Kidney (tissue), 14 donors: Measurements from ENCODE around the gene ATP8A2. TPM values are rescaled to one million over a fixed set of nuclear protein-coding genes. Genes with fewer than 3 reads are reported as not detected.

Source experiments
- DNase-seq, 5 donors: peaks; one replicate each; pipeline ENCODE4 v3.0.0-alpha.2; 2013 to 2020
- FAIRE-seq: peaks from 2 replicates; lab custom pipeline; 2012; peaks lifted over from hg19 to GRCh38; lab: Jason Lieb, UNC
- H3K27ac ChIP-seq, 2 donors: one replicate each; pipeline ENCODE4 v1.7.0; 2013; ENCODE audit warnings: low read depth in 2 of 2, low read length in 2 of 2, inconsistent platforms in 1 of 2
- H3K27me3 ChIP-seq: one replicate; pipeline ENCODE4 v1.7.1; 2013; ENCODE audit warnings: low read length, inconsistent platforms; ENCODE audit not compliant: control insufficient read depth, insufficient read depth
- H3K36me3 ChIP-seq, 3 donors: one replicate each; pipeline versions ENCODE4 v1.7.0 to v1.7.1; 2013; ENCODE audit warnings: low read length in 3 of 3, control low read depth in 1 of 3, inconsistent platforms in 1 of 3; ENCODE audit not compliant: insufficient read depth in 3 of 3, control insufficient read depth in 2 of 3
- H3K4me1 ChIP-seq, 3 donors: one replicate each; pipeline versions ENCODE4 v1.7.0 to v1.7.1; 2013; ENCODE audit warnings: low read length in 3 of 3, inconsistent platforms in 1 of 3, low read depth in 1 of 3; ENCODE audit not compliant: control insufficient read depth in 2 of 3, insufficient read depth in 2 of 3
- H3K4me3 ChIP-seq, 3 donors: one replicate each; pipeline versions ENCODE4 v1.7.0 to v1.8.1; 2013; ENCODE audit warnings: low read length in 3 of 3, control low read depth in 1 of 3, inconsistent platforms in 1 of 3
- H3K9ac ChIP-seq, 3 donors: one replicate each; pipeline versions ENCODE4 v1.7.0 to v1.7.1; 2013; ENCODE audit warnings: low read length in 3 of 3, control low read depth in 1 of 3, inconsistent platforms in 1 of 3
- H3K9me3 ChIP-seq, 3 donors: one replicate each; pipeline versions ENCODE4 v1.7.0 to v1.7.1; 2013; ENCODE audit warnings: low read length in 3 of 3, control low read depth in 1 of 3, inconsistent platforms in 1 of 3; ENCODE audit not compliant: control insufficient read depth in 2 of 3, insufficient read depth in 1 of 3
- CTCF ChIP-seq: IDR thresholded peaks from 3 replicates; pipeline ENCODE4 v1.5.1; 2012; ENCODE audit warnings: mild to moderate bottlenecking, moderate library complexity, borderline replicate concordance; ENCODE audit not compliant: insufficient read depth; ENCODE audit errors: extremely low read depth
- intact Hi-C: fragments of 100-400 bp; cut with DNase I; formaldehyde crosslinking; loops from one replicate; pipeline ENCODE4 v1.11.1; 2022
- polyA plus RNA-seq: library from polyadenylated mRNA; stranded (reverse); fragments of 350-450 nt; fragmentation: Illumina TruSeq; extraction: RNeasy Lipid Tissue Mini Kit (QIAGEN cat#74804); gene quantifications from one replicate; pipeline ENCODE4 v1.2.3, GENCODE V29; 2014; ENCODE audit warnings: low read depth, low replicate concordance; ENCODE audit not compliant: insufficient read depth
- total RNA-seq: library from RNA; stranded (reverse); fragmentation: NEBNext Ultra II Directional; extraction: Animal tissue kit (Norgen Biotek cat#: 25700); gene quantifications from one replicate; pipeline ENCODE4 v1.2.1, GENCODE V29; 2021
- donor health status: control.
- donor health status: control.
- donor health status: control.
- donor health status: control.
- donor health status: control.
- donor health status: DM: yes; HTN: yes; CAD: no.
- donor health status: Normal renal cell carcinoma (clear cell type).

ATP8A2 gene
- total and polyA plus RNA-seq, 2 donors from 2014 or later, result 0.50 to 0.73 TPM

GRCh38 chr13:25654322-25654721 is 282.5 kb downstream of the ATP8A2 start:
- Histone ChIP-seq H3K4me1 (no peaks in the 10 kb centered on the region), H3K27ac (no peak overlapping the region), H3K4me3 (no peak overlapping the region), H3K9me3 (no peaks in the 10 kb centered on the region), H3K9ac (no peak overlapping the region), H3K36me3 (no peaks in the 10 kb centered on the region), H3K27me3 (no peaks in the 10 kb centered on the region)
- no peak for TF ChIP-seq CTCF
- intact Hi-C loops, result no loop called here
- DNase-seq (no peak), FAIRE-seq (no peak)

- H3K4me3 ChIP-seq, result no peak overlapping the region
- no peaks in the 10 kb centered on the region for H3K4me1 ChIP-seq
- H3K9ac ChIP-seq, result no peak overlapping the region
- no peak overlapping the region for H3K27ac ChIP-seq
- no peaks in the 10 kb centered on the region for H3K9me3 ChIP-seq
- H3K27me3 ChIP-seq, result no peaks in the 10 kb centered on the region
- FAIRE-seq (no peak), DNase-seq (peak in 4 of 5 donors; percentile 82 to 91 (median 89))
- TF ChIP-seq CTCF, result no peak
- intact Hi-C loops, result no loop called here
- H3K36me3 ChIP-seq, result no peaks in the 10 kb centered on the region
These were observed 285.4 kb downstream of the ATP8A2 start for GRCh38 chr13:25657157-25657556.

- intact Hi-C loops, result no loop called here
- H3K27ac ChIP-seq, result no peak overlapping the region
- H3K9ac ChIP-seq, result no peak overlapping the region
- H3K4me1 ChIP-seq, result no peaks in the 10 kb centered on the region
- DNase-seq, result peak in 3 of 5 donors; percentile 27 to 72 (median 53)
- no peak overlapping the region for H3K4me3 ChIP-seq
- no peaks in the 10 kb centered on the region for H3K27me3 ChIP-seq
- no peaks in the 10 kb centered on the region for H3K36me3 ChIP-seq
- no peak for FAIRE-seq
- TF ChIP-seq CTCF, result no peak
- H3K9me3 ChIP-seq, result no peaks in the 10 kb centered on the region
These were observed 287.5 kb downstream of the ATP8A2 start for GRCh38 chr13:25659091-25659795.
